ENCODE results near the gene RTL9. TPM values are rescaled to one million over a fixed set of nuclear protein-coding genes. Genes with fewer than 3 reads are reported as not detected.
"Not testable (repeated sequence)": the region's sequence is repeated elsewhere in the genome, so short reads cannot be mapped to it uniquely, and the experiment has no call there.

RTL9 gene
- total RNA-seq, 1 experiment from 2014 or later = not detected

DNA sequence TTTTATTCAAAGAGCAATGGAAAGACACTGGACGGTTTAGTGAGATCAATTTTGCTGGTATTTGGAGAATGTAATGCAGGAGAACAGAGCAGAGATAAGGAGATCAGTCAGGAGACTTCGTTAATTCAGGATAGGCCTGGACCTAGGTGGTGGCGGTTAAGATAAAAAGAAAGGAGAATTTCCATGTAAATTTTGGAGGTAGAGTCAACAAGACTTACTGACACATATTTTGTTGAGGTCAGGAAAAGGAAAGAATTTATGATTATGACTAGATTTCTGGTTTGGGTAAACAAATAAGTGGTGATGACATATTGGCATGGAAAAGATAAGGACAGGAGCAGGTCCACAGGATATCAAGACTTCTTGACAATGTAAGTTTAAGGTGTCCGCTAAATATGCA lies 31.9 kb upstream of the RTL9 start:
- peaks cover 29% of the 10 kb centered on the region for H3K27me3 Mint-ChIP-seq (ENCODE audit: insufficient read depth, unreplicated experiment)
- TF ChIP-seq, protein P1, sequence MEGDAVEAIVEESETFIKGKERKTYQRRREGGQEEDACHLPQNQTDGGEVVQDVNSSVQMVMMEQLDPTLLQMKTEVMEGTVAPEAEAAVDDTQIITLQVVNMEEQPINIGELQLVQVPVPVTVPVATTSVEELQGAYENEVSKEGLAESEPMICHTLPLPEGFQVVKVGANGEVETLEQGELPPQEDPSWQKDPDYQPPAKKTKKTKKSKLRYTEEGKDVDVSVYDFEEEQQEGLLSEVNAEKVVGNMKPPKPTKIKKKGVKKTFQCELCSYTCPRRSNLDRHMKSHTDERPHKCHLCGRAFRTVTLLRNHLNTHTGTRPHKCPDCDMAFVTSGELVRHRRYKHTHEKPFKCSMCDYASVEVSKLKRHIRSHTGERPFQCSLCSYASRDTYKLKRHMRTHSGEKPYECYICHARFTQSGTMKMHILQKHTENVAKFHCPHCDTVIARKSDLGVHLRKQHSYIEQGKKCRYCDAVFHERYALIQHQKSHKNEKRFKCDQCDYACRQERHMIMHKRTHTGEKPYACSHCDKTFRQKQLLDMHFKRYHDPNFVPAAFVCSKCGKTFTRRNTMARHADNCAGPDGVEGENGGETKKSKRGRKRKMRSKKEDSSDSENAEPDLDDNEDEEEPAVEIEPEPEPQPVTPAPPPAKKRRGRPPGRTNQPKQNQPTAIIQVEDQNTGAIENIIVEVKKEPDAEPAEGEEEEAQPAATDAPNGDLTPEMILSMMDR (IDR thresholded peaks at IDR 0.05; ENCODE audit: unreplicated experiment) = no peak
- no peak overlapping the region for H3K4me3 Mint-ChIP-seq (ENCODE audit: unreplicated experiment)
- peaks cover 6% of the 10 kb centered on the region for H3K4me1 Mint-ChIP-seq (ENCODE audit: insufficient read depth, unreplicated experiment)
- H3K9me3 Mint-ChIP-seq (ENCODE audit: unreplicated experiment) = no peaks in the 10 kb centered on the region
- CTCF ChIA-PET = no interaction called here
- no peak overlapping the region for H3K27ac Mint-ChIP-seq (ENCODE audit: low read depth, unreplicated experiment)
- no TSS peak for BruUV-seq (replicated peaks)
- intact Hi-C loops (cut with micrococcal nuclease) = no loop called here
- no peaks in the 10 kb centered on the region for H3K36me3 Mint-ChIP-seq (ENCODE audit: insufficient read depth, unreplicated experiment)
- no peak for DNase-seq (ENCODE audit: unreplicated experiment)
- POLR2A ChIA-PET = no interaction called here

DNA sequence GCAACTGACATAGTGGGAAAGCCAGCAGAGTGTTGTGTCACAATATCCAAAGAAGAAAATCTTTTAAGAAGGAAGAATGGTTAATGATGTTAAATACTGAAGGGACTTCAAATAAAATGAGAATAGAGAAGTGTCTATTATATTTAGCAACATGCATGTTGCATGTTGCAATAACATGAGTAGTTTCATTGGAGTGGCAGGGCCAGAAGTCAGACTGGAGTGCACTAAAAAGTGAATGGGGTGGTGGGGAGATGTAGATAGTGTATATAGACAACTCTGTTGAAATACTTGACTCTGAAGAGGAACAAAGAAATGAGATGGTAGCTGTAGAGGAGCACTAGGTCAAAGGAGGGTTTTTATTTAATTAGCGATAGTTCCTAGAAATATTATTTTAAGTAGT lies 31.3 kb upstream of the RTL9 start:
- POLR2A ChIA-PET = no interaction called here
- BruUV-seq (replicated peaks) = no TSS peak
- Mint-ChIP-seq H3K4me3 (ENCODE audit: unreplicated experiment) (no peak overlapping the region), H3K27me3 (ENCODE audit: insufficient read depth, unreplicated experiment) (peaks cover 23% of the 10 kb centered on the region), H3K36me3 (ENCODE audit: insufficient read depth, unreplicated experiment) (no peaks in the 10 kb centered on the region), H3K9me3 (ENCODE audit: unreplicated experiment) (no peaks in the 10 kb centered on the region), H3K4me1 (ENCODE audit: insufficient read depth, unreplicated experiment) (peaks cover 5% of the 10 kb centered on the region), H3K27ac (ENCODE audit: low read depth, unreplicated experiment) (no peak overlapping the region)
- intact Hi-C loops (cut with micrococcal nuclease) = no loop called here
- no peak for DNase-seq (ENCODE audit: unreplicated experiment)
- CTCF ChIA-PET = no interaction called here
- TF ChIP-seq, protein P1 (IDR thresholded peaks at IDR 0.05; ENCODE audit: unreplicated experiment) = no peak

DNA sequence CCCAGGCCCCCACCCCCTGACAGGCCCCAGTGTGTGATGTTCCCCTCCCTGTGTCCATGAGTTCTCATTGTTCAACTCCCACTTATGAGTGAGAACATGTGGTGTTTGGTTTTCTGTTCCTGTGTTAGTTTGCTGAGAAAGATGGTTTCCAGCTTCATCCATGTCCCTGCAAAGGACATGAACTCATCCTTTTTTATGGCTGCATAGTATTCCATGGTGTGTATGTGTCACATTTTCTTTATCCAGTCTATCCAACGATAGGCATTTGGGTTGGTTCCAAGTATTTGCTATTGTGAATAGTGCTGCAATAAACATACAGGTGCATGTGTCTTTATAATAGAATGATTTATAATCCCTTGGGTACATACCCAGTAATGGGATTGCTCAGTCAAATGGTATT lies 30.0 kb upstream of the RTL9 start:
- intact Hi-C loops (cut with micrococcal nuclease); H3K27ac Mint-ChIP-seq (ENCODE audit: low read depth, unreplicated experiment); H3K4me3 Mint-ChIP-seq (ENCODE audit: unreplicated experiment); POLR2A ChIA-PET; H3K36me3 Mint-ChIP-seq (ENCODE audit: insufficient read depth, unreplicated experiment); H3K9me3 Mint-ChIP-seq (ENCODE audit: unreplicated experiment); CTCF ChIA-PET; BruUV-seq (replicated peaks); DNase-seq (ENCODE audit: unreplicated experiment); H3K4me1 Mint-ChIP-seq (ENCODE audit: insufficient read depth, unreplicated experiment): not testable (repeated sequence)
- H3K27me3 Mint-ChIP-seq (ENCODE audit: insufficient read depth, unreplicated experiment) = peaks cover 10% of the 10 kb centered on the region

DNA sequence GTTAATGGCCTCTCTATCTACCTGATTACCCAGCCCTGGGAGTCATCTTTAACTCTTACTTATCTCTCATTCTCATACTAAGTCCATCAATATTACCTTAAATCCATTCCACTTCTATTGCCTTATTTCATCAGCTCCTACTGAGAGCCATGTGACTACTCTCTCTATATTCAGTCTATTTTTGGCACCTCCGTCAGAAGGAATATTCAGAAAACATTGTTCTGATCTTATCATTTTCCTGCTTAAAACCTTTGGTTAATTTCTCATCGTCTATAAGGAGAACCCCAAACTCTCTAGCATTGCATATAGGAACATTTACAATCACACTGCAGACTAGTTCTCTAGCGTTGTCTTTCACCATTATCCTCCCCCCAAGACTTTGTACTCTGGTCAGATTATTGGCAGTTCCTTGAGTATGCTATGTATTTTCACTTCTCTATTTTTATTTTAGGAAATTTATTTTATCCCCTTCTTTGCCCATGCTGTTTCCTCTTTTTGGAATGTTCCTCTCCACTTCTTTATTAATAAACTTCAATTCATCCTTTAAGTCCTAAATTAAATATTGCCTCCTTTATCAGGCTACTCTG lies 27.1 kb upstream of the RTL9 start:
- Mint-ChIP-seq H3K4me3 (ENCODE audit: unreplicated experiment) (no peak overlapping the region), H3K36me3 (ENCODE audit: insufficient read depth, unreplicated experiment) (no peaks in the 10 kb centered on the region), H3K27ac (ENCODE audit: low read depth, unreplicated experiment) (no peak overlapping the region), H3K27me3 (ENCODE audit: insufficient read depth, unreplicated experiment) (no peaks in the 10 kb centered on the region), H3K9me3 (ENCODE audit: unreplicated experiment) (no peaks in the 10 kb centered on the region), H3K4me1 (ENCODE audit: insufficient read depth, unreplicated experiment) (no peaks in the 10 kb centered on the region)
- BruUV-seq (replicated peaks) = no TSS peak
- POLR2A ChIA-PET = interaction anchor here (0.9 kb wide), 1 partner anchor 14 kb away, joined by 3 read pairs; the partner anchor contains the start of gene AMMECR1
- TF ChIP-seq, protein P1 (IDR thresholded peaks at IDR 0.05; ENCODE audit: unreplicated experiment) = no peak
- CTCF ChIA-PET = no interaction called here
- intact Hi-C loops (cut with micrococcal nuclease) = no loop called here
- no peak for DNase-seq (ENCODE audit: unreplicated experiment)

DNA sequence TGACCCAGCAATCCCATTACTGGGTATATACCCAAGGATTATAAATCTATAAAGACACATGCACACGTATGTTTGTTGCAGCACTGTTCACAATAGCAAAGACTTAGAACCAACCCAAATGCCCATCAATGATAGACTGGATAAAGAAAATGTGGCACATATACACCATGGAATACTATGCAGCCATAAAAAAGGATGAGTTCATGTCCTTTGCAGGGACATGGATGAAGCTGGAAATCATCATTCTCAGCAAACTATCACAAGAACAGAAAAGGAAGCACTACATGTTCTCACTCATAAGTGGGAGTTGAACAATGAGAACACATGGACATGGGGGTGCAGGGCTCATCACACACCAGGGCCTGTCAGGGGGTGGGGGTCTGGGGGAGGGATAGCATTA lies 25.2 kb upstream of the RTL9 start:
- H3K9me3 Mint-ChIP-seq (ENCODE audit: unreplicated experiment); intact Hi-C loops (cut with micrococcal nuclease); H3K4me1 Mint-ChIP-seq (ENCODE audit: insufficient read depth, unreplicated experiment); H3K4me3 Mint-ChIP-seq (ENCODE audit: unreplicated experiment); H3K36me3 Mint-ChIP-seq (ENCODE audit: insufficient read depth, unreplicated experiment); BruUV-seq (replicated peaks); H3K27ac Mint-ChIP-seq (ENCODE audit: low read depth, unreplicated experiment); DNase-seq (ENCODE audit: unreplicated experiment): not testable (repeated sequence)
- H3K27me3 Mint-ChIP-seq (ENCODE audit: insufficient read depth, unreplicated experiment) = peaks cover 11% of the 10 kb centered on the region
- CTCF ChIA-PET = interaction anchor here (0.6 kb wide), 1 partner anchor 107 kb away, joined by 4 read pairs; no protein-coding TSS in a partner anchor
- POLR2A ChIA-PET = interaction anchor here (1.6 to 2.8 kb wide), 3 partner anchors 10 to 69 kb away, joined by 4 to 30 read pairs (median 12); partner anchors contain the start of gene AMMECR1
